Activated gamma-delta T cell treated with anti-CD3 and anti-CD28 coated beads, Interleukin-2, amount 50 U/mL, for 16 hours (primary cell): ENCODE measurements around the gene INSRR.

Experiments
- DNase-seq: peaks from one replicate; pipeline ENCODE4 v3.0.0-alpha.2; 2020; ENCODE audit warnings: low read depth

The INSRR gene

GRCh38 chr1:156806512-156807440 is 52.1 kb downstream of the INSRR start:
- DNase-seq: no peak

GRCh38 chr1:156805766-156806511 is 53.0 kb downstream of the INSRR start:
- DNase-seq: no peak

- no peak for DNase-seq
Observed at GRCh38 chr1:156804572-156805243, 54.2 kb downstream of the INSRR start.

- DNase-seq: no peak
Observed at GRCh38 chr1:156804026-156804425, 54.9 kb downstream of the INSRR start.

GRCh38 chr1:156803086-156803851 is 55.6 kb downstream of the INSRR start:
- DNase-seq: no peak

GRCh38 chr1:156802421-156802935 is 56.4 kb downstream of the INSRR start:
- no peak for DNase-seq

- no peak for DNase-seq
Observed at GRCh38 chr1:156801409-156802121, 57.4 kb downstream of the INSRR start.

GRCh38 chr1:156797212-156797871 is 61.6 kb downstream of the INSRR start:
- peak; percentile 47 for DNase-seq

GRCh38 chr1:156796340-156797097 is 62.4 kb downstream of the INSRR start:
- no peak for DNase-seq

- no peak for DNase-seq
Observed at GRCh38 chr1:156795787-156796186, 63.1 kb downstream of the INSRR start.

- no peak for DNase-seq
Observed at GRCh38 chr1:156795374-156795733, 63.6 kb downstream of the INSRR start.

- no peak for DNase-seq
Observed at GRCh38 chr1:156794506-156795373, 64.2 kb downstream of the INSRR start.
